HG03196 (cell line): Measurements from ENCODE around the gene SOX10.

ENCODE experiments used
- ATAC-seq: cut with Tn5 transposase; IDR thresholded peaks from one replicate; pipeline ENCODE4 v1.9.1; 2021; ENCODE audit not compliant: unreplicated experiment

The SOX10 gene

GRCh38 chr22:37931893-37932389, 52.4 kb downstream of the SOX10 start:
- ATAC-seq = no peak

GRCh38 chr22:37930952-37931440, 53.4 kb downstream of the SOX10 start:
- no peak for ATAC-seq

GRCh38 chr22:37930270-37930951, 53.9 kb downstream of the SOX10 start:
- ATAC-seq = no peak

DNA sequence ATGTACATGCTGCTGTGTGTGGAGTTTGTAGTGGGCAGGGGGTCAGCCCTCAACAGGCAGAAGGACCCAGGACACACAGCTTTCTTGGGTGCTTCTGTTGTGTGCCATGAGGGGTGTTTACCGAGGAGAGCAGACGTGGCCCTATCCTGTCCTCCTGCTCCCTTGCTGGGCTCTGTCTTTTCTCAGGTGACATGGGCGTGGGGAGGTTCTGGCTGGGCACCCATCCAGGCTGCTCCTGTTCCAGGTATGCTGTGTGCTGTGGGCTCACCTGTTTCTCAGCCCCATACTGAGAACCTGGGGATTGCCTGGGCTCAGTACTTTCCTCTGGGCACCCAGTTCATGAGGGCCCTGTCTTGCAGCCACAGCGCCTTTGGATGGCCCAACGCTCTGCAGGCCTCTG, 55.0 kb downstream of the SOX10 start:
- no peak for ATAC-seq

DNA sequence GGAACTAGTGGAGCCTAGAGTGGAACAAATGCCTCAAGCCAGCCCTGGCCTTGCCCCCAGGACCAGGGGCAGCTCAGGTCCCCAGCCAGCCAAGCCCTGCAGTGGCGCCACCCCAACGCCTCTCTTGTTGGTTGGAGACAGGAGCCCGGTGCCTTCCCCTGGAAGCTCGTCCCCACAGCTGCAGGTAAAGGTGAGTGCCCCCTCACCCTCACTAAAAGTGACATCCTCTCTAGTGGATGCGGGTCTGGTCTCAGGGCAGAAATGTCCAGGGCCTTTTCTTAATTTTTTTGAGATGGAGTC, 56.8 kb downstream of the SOX10 start:
- no peak for ATAC-seq

DNA sequence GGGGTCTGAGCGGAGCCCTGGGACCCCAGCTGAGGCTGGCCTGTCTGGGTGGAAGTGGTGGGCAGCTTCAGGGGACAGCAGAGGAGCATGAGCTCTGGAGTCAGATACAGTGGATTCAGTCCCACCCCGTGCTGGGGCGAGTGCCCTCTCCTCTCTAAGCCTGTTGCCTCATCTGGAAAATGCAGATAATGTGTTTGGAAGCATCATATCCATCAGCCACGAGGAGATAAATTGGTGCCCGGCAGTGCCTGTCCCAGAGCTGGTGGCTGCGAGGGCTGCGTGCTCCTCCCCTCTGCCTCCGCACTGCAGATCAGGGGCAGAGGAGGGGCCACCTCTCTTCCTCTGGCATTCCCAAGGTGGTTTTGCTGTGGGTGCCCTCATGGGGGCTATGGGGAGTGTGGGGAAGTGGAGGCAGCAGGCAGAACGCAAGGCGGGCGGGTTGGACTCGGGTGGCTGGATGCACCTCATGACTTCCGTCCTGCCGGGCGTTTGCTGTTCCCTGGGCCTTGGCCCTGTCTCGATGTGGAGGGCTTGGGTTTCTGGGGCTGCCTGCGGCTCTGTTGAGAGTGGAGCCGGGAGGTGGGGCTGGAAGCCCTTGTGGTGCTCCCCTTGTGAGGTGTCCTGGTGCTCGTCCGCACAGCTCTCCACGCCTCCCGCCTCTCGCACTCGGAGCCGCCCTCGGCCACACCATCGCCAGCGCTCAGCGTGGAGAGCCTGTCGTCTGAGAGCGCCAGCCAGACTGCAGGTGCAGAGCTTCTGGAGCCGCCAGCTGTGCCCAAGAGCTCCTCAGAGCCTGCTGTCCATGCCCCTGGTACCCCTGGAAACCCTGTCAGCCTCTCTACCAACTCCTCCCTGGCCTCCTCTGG, 57.4 kb downstream of the SOX10 start:
- no peak for ATAC-seq

DNA sequence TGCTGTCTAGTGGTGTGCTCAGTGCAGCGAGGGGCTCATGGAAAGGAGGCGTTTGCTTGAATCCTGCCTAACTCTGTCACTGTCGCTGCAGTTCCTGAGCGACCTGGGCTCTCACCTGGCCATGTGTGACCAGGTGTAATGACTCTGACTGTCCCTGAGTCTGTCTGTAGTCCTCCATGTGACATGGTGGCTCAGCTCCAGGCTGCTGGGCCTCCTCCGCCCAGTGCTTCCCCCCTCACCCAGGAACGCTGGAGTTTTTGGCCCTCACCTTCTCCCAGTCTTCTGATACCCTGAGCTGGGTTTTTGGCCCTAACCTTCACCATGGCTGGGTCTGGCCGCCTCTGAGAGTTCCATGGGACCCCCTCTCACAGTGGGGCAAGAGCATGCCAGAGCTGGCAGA, 58.0 kb downstream of the SOX10 start:
- ATAC-seq = no peak

DNA sequence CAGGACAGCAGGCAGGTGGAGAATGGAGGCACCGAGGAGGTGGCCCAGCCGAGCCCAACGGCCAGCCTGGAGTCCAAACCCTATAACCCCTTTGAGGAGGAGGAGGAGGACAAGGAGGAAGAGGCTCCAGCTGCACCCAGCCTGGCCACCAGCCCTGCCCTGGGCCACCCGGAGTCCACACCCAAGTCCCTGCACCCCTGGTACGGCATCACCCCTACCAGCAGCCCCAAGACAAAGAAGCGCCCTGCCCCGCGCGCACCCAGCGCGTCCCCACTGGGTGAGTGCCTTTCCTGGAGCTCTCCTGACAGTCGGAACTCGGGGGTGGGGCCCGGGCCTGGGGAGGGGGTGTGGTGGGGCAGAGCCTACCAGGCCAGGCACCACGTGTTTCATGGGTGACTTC, 58.6 kb downstream of the SOX10 start:
- no peak for ATAC-seq

- ATAC-seq = no peak
Observed at GRCh38 chr22:37925330-37925729, 59.0 kb downstream of the SOX10 start.

DNA sequence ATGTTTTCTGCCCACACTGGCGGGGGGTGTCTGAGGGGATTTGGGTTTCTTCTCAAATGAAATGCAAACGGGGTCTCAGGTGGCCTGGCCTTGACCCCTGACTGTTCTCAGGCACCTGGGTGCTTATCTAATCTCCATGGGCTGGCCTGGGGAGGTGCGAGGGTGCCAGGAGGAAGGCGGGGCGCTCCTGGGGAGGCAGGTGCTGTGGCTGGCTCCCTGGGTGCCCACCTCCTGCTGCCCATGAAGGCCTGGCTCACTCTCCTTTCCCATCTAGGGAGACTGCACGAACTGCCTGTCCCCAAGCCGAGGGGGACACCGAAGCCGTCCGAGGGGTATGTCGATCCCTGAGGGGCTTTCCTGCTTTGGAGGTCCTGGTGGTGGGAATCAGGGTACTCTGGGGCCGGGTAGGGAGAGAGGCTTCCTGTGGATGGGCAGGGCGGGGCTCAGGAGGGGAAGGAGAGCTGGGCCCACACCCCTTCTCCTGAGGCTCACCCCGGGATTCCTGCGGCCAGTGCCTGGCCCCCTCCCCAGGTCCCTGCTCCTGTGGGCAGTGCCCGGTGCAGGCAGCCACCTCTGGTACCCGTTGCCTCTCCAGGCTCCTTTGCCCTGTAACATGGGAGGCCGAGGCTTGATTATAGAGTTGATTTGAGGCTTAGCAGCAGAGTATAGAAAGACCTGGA, 59.8 kb downstream of the SOX10 start:
- no peak for ATAC-seq

DNA sequence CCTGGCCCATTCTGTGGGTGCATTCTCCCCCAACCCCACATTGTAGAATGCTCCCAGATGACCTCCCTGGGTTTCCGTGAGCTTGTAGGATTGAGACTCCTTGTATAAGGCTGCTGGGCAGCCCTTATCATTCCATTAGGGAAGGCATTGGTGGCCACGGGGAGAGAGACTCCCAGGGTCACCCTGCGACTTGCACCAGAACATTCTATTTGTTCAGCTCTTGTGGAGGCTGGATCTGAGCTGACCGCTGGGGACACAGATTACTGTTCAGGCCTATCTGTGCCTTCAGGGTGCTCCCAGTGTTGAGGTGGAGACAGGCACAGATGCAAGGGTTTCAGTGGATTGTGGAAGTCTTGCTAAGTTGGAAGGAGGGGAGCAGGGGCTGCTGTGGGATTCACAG, 60.4 kb downstream of the SOX10 start:
- ATAC-seq = no peak
